Memory B cell (primary cell): ENCODE results near the gene OTOG.
A peak's percentile ranks its signal among the peaks of the same experiment; 100 is the strongest.

ENCODE experiments used
- ATAC-seq: fragments of 150-1000 bp; cut with Tn5 transposase; 2 replicates; pipeline ENCODE4 v1.10.0; 2021; ENCODE audit warnings: low read depth, mild to moderate bottlenecking, moderate library complexity
- DNase-seq, 2 donors: peaks; one replicate each; pipeline ENCODE4 v3.0.0; 2022; ENCODE audit warnings: low spot score in 2 of 2
- H3K27ac Mint-ChIP-seq: one replicate; pipeline ENCODE4 v1.8.0; 2022; ENCODE audit warnings: mild to moderate bottlenecking, moderate library complexity, mixed read lengths
- H3K27me3 Mint-ChIP-seq: one replicate; pipeline ENCODE4 v1.8.0; 2022; ENCODE audit warnings: mixed read lengths
- H3K36me3 Mint-ChIP-seq: one replicate; pipeline ENCODE4 v1.8.0; 2022; ENCODE audit warnings: mild to moderate bottlenecking, mixed read lengths
- H3K4me1 Mint-ChIP-seq: one replicate; pipeline ENCODE4 v1.8.0; 2022; ENCODE audit warnings: mixed read lengths
- H3K4me3 Mint-ChIP-seq: one replicate; pipeline ENCODE4 v1.8.0; 2022; ENCODE audit warnings: mild to moderate bottlenecking, moderate library complexity, mixed read lengths
- H3K9me3 Mint-ChIP-seq: one replicate; pipeline ENCODE4 v1.8.0; 2022; ENCODE audit warnings: mixed read lengths

The OTOG gene

GRCh38 chr11:17512101-17512500 is 35.0 kb upstream of the OTOG start:
- no peak overlapping the region for H3K4me3 Mint-ChIP-seq
- no peaks in the 10 kb centered on the region for H3K9me3 Mint-ChIP-seq
- H3K36me3 Mint-ChIP-seq, result no peaks in the 10 kb centered on the region
- H3K27me3 Mint-ChIP-seq, result peaks cover 8% of the 10 kb centered on the region
- DNase-seq (no peak), ATAC-seq (no peak)
- no peak overlapping the region for H3K27ac Mint-ChIP-seq
- H3K4me1 Mint-ChIP-seq, result no peaks in the 10 kb centered on the region

- no peaks in the 10 kb centered on the region for H3K36me3 Mint-ChIP-seq
- no peak overlapping the region for H3K27ac Mint-ChIP-seq
- ATAC-seq (no peak), DNase-seq (no peak)
- H3K4me3 Mint-ChIP-seq, result no peak overlapping the region
- no peaks in the 10 kb centered on the region for H3K9me3 Mint-ChIP-seq
- peaks cover 6% of the 10 kb centered on the region for H3K27me3 Mint-ChIP-seq
- H3K4me1 Mint-ChIP-seq, result no peaks in the 10 kb centered on the region
Measured at GRCh38 chr11:17513853-17514252, 33.2 kb upstream of the OTOG start.

- no peak overlapping the region for H3K27ac Mint-ChIP-seq
- H3K4me3 Mint-ChIP-seq, result no peak overlapping the region
- no peaks in the 10 kb centered on the region for H3K4me1 Mint-ChIP-seq
Measured at GRCh38 chr11:17514476-17514875, 32.6 kb upstream of the OTOG start.

GRCh38 chr11:17515443-17516176 is 31.4 kb upstream of the OTOG start:
- Mint-ChIP-seq H3K4me1 (no peaks in the 10 kb centered on the region), H3K27ac (no peak overlapping the region)

More at GRCh38 chr11:17514476-17514875, 32.6 kb upstream of the OTOG start:
- peaks cover 3% of the 10 kb centered on the region for H3K27me3 Mint-ChIP-seq
- no peaks in the 10 kb centered on the region for H3K9me3 Mint-ChIP-seq
- H3K36me3 Mint-ChIP-seq, result no peaks in the 10 kb centered on the region
- ATAC-seq (no peak), DNase-seq (no peak)

GRCh38 chr11:17516551-17517150 is 30.4 kb upstream of the OTOG start:
- no peaks in the 10 kb centered on the region for H3K9me3 Mint-ChIP-seq
- no peaks in the 10 kb centered on the region for H3K4me1 Mint-ChIP-seq
- no peak for ATAC-seq
- peaks cover 4% of the 10 kb centered on the region for H3K27me3 Mint-ChIP-seq
- no peak overlapping the region for H3K27ac Mint-ChIP-seq
- DNase-seq, result no peak
- H3K4me3 Mint-ChIP-seq, result no peak overlapping the region
- no peaks in the 10 kb centered on the region for H3K36me3 Mint-ChIP-seq

More at GRCh38 chr11:17515443-17516176, 31.4 kb upstream of the OTOG start:
- Mint-ChIP-seq H3K36me3 (no peaks in the 10 kb centered on the region), H3K4me3 (no peak overlapping the region), H3K27me3 (peaks cover 4% of the 10 kb centered on the region), H3K9me3 (no peaks in the 10 kb centered on the region)
- DNase-seq, result no peak
- no peak for ATAC-seq

GRCh38 chr11:17517186-17517585 is 29.9 kb upstream of the OTOG start:
- Mint-ChIP-seq H3K36me3 (no peaks in the 10 kb centered on the region), H3K27me3 (peaks cover 4% of the 10 kb centered on the region), H3K4me1 (no peaks in the 10 kb centered on the region), H3K9me3 (no peaks in the 10 kb centered on the region), H3K27ac (no peak overlapping the region), H3K4me3 (no peak overlapping the region)
- DNase-seq (no peak), ATAC-seq (no peak)

- no peaks in the 10 kb centered on the region for H3K9me3 Mint-ChIP-seq
- H3K4me1 Mint-ChIP-seq, result no peaks in the 10 kb centered on the region
- no peak overlapping the region for H3K27ac Mint-ChIP-seq
- no peak for ATAC-seq
- no peak for DNase-seq
- H3K4me3 Mint-ChIP-seq, result no peak overlapping the region
- peaks cover 4% of the 10 kb centered on the region for H3K27me3 Mint-ChIP-seq
- no peaks in the 10 kb centered on the region for H3K36me3 Mint-ChIP-seq
Measured at GRCh38 chr11:17518366-17518765, 28.7 kb upstream of the OTOG start.

GRCh38 chr11:17519061-17519885 is 27.8 kb upstream of the OTOG start:
- H3K4me3 Mint-ChIP-seq, result no peak overlapping the region
- H3K36me3 Mint-ChIP-seq, result no peaks in the 10 kb centered on the region
- no peaks in the 10 kb centered on the region for H3K9me3 Mint-ChIP-seq
- no peak overlapping the region for H3K27ac Mint-ChIP-seq
- no peak for DNase-seq
- peaks cover 4% of the 10 kb centered on the region for H3K27me3 Mint-ChIP-seq
- no peak for ATAC-seq
- no peaks in the 10 kb centered on the region for H3K4me1 Mint-ChIP-seq

- H3K27me3 Mint-ChIP-seq, result peaks cover 5% of the 10 kb centered on the region
- H3K27ac Mint-ChIP-seq, result no peak overlapping the region
- no peak overlapping the region for H3K4me3 Mint-ChIP-seq
Measured at GRCh38 chr11:17521106-17521900, 25.8 kb upstream of the OTOG start.

GRCh38 chr11:17522655-17523054 is 24.4 kb upstream of the OTOG start:
- H3K4me3 Mint-ChIP-seq, result no peak overlapping the region

More at GRCh38 chr11:17521106-17521900, 25.8 kb upstream of the OTOG start:
- no peak for ATAC-seq
- H3K9me3 Mint-ChIP-seq, result no peaks in the 10 kb centered on the region
- H3K36me3 Mint-ChIP-seq, result no peaks in the 10 kb centered on the region
- H3K4me1 Mint-ChIP-seq, result no peaks in the 10 kb centered on the region
- DNase-seq, result no peak

GRCh38 chr11:17524221-17524620 is 22.8 kb upstream of the OTOG start:
- H3K4me1 Mint-ChIP-seq, result no peaks in the 10 kb centered on the region
- H3K36me3 Mint-ChIP-seq, result no peaks in the 10 kb centered on the region
- no peak for DNase-seq
- H3K27me3 Mint-ChIP-seq, result peaks cover 5% of the 10 kb centered on the region
- H3K27ac Mint-ChIP-seq, result peak overlapping the region; percentile 25
- no peak overlapping the region for H3K4me3 Mint-ChIP-seq
- no peak for ATAC-seq
- H3K9me3 Mint-ChIP-seq, result no peaks in the 10 kb centered on the region

More at GRCh38 chr11:17522655-17523054, 24.4 kb upstream of the OTOG start:
- Mint-ChIP-seq H3K36me3 (no peaks in the 10 kb centered on the region), H3K9me3 (no peaks in the 10 kb centered on the region), H3K4me1 (no peaks in the 10 kb centered on the region), H3K27ac (no peak overlapping the region), H3K27me3 (peaks cover 5% of the 10 kb centered on the region)
- no peak for ATAC-seq
- no peak for DNase-seq

- H3K9me3 Mint-ChIP-seq, result no peaks in the 10 kb centered on the region
- ATAC-seq (no peak), DNase-seq (no peak)
- no peak overlapping the region for H3K27ac Mint-ChIP-seq
- H3K4me3 Mint-ChIP-seq, result no peak overlapping the region
- no peaks in the 10 kb centered on the region for H3K4me1 Mint-ChIP-seq
- H3K27me3 Mint-ChIP-seq, result peaks cover 3% of the 10 kb centered on the region
- no peaks in the 10 kb centered on the region for H3K36me3 Mint-ChIP-seq
Measured at GRCh38 chr11:17525570-17525969, 21.5 kb upstream of the OTOG start.

GRCh38 chr11:17526326-17526725 is 20.7 kb upstream of the OTOG start:
- ATAC-seq (no peak), DNase-seq (no peak)
- H3K4me1 Mint-ChIP-seq, result no peaks in the 10 kb centered on the region
- no peaks in the 10 kb centered on the region for H3K36me3 Mint-ChIP-seq
- no peak overlapping the region for H3K4me3 Mint-ChIP-seq
- no peaks in the 10 kb centered on the region for H3K9me3 Mint-ChIP-seq
- H3K27me3 Mint-ChIP-seq, result peaks cover 3% of the 10 kb centered on the region
- no peak overlapping the region for H3K27ac Mint-ChIP-seq
